GM18498 (cell line): ENCODE measurements around the gene PGM2.

ENCODE experiments used
- ATAC-seq: cut with Tn5 transposase; IDR thresholded peaks from one replicate; pipeline ENCODE4 v1.9.1; 2021; ENCODE audit warnings: mild to moderate bottlenecking, moderate library complexity; ENCODE audit not compliant: unreplicated experiment

The PGM2 gene

DNA sequence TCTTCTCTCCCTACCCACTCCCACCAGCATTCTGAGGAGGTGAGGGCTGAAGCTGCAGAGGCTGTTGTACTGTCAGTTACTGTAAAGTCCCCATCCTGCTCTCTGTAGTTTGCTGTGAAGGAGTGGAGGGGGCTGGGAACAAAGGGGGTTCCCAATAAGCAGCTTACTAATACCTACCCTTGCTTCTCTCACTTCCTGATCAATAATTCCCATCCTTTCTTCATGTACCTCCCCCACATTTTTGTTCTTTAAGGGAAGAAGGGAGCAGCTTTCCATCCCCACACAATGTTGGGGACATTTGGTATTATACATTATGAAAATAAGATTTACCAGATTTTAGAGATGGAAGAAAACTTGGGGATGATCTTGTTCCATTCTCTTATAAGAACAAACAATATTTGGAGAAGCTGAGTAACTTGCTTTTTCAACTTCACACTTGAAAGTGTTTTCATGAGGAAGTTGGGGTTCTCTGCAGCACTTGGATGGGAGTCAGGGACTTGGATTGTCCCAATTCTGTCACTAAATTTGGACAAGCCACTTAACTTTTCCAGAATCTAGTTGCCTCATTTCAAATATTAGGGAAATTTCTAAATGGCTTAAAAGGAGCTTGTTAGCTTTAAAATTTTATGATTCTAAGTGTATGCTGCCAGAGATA is 69.8 kb downstream of the PGM2 start:
- no peak for ATAC-seq

DNA sequence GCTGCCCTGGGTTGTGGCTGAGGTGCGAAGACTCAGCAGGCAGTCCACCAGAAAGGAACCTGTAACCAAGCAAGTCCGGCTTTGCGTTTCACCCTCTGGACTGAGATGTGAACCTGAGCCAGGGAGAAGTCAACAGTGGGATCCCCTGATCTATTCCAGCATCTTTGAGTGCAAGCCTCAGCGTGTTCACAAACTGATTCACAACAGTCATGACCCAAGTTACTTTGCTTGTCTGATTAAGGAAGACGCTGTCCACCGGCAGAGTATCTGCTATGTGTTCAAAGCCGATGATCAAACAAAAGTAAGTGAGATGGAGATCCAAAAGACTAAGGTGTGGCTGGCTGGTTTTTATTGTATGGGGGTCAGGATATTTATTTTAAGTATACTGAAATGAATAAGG is 75.7 kb downstream of the PGM2 start:
- ATAC-seq, result no peak

DNA sequence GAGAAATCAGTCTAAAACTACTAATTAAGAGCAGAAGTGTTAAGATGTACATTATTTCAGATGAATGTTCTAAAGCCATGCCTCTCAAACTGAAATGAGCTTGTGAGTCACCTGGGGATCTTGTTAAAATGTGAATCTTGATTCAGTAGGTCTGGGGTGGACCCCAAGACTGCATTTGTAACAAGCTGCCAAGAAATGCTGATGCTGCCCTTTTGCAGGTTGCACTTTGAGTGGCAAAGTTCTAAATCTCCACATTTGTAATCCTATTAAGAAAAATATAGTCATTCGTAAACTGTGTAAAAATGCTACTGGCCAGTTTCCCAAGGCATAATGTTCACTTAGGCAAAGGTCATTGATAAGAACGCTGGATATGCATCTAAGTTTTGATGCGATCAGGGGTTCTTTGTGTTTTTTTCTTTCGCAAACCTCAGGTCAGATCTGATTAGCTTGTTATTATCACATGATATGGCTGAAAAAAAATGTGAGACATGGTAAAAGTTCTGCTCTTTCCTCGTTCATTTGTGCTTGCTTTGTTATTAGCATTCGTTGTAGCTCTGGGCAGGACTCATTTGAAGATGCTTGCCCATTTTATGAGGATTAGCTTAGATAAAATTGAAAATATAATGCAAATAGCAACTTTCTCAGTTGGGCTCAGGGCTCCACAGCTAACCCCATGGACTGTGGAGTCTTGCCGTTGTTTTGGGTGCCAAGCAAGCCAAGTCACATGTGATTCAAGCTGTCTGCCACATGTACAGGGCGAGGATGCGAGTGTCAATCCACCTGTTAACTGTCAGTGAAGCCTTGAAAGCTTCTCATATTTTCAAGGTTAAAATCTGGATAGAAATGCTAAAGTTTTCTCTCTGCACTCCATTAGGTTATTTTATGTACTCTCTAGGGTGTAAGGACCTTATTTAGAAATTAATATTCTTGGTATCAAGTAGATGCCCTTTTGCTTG is 76.5 kb downstream of the PGM2 start:
- ATAC-seq, result no peak

DNA sequence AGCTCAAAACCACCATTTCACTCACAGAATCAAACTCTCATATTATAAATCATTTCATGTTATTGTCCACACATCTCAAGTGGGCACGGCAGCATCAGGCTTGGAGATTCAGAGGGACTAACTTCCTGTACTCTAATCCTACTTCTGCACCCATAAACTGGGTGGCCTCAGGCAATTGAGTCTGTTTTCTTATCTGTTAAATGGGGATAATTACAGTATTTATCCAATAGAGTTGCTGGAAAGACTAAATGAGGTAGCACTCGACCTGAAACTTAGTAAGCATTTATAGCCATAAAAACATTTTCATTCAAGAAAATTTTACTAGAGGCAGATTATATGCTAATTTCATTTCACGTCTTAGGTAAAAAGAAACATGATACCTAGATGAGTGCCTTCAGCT is 77.4 kb downstream of the PGM2 start:
- ATAC-seq, result no peak

DNA sequence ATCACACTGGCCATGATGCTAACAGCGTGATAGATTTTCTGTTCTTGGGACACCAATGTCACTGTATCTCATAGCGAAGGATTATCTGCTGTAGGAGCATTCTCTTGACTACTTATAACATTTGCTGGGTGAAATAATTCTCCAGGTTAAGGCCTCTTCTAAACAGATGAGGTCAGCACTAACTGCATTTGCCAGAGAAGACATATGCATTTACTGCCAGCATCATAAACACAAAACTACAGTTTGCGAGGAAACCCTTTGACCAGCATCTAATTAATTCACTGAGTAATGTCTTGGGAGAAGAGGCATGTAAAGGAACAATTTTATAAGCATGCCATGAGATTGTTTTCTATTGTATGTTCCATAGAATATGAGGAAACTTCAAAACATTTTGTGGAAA is 78.3 kb downstream of the PGM2 start:
- no peak for ATAC-seq

DNA sequence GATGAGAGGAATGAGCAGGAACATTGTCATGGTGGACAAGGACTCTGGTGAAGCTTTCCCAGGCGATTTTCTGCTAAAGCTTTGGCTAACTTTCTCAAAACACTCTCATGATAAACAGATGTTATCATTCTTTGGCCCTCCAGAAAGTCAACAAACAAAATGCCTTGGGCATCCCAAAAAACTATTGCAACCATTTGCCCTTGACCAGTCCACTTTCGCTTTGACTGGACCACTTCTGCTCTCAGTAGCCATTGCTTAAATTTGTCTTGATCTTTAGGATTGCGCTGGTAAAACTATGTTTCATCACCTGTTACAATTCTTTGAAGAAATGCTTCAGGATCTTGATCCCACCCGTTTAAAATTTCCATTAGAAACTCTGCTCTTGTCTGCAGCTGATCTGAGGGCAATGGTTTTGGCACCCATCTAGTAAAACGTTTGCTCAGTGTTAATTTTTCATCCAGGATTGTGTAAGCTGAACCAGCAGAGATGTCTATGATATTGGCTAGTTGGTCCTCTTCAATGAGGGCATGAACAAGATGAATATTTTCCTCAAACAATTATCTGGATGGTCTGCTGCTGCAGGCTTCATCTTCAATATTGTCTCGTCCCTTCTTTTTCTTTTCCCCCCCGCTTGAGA is 79.2 kb downstream of the PGM2 start:
- no peak for ATAC-seq

DNA sequence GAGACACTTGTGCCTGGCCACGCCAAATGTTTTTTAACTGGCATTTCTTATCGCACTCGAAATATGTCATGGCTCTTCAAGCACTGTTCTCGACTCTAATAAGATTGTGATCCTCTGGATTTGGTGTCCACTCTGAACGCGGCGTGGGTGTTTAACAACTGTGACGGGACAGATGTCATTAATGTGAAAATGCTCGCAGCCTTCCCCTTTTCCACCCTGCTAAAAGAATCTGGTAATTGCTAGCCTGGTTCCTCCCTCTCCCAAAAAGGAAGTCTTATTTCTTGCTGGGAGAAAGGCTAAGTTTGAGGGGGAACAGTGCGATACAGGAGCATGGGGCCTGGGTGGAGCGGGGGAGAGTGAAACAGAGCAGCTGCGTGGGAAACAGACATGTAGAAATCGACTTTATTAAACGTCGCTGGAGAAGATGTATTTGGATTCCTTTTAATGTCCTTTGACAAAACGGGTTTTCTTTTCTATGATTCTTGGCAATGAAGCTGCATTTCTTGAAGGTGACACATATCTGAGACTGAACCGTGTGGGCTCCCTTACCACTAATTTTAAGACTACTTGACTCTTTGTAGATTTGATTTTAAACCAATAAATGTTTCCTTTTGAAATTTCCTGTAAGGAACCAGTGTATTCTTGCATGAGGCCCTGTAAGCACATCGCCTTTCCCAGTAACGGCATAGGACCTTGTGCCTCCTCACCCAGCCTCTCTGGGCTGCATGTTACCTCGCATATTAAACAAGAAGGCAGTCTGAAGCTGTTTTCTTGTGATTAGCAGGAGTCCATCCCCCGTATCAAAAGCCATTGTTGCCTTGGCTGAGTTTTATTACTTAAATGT is 82.2 kb downstream of the PGM2 start:
- ATAC-seq, result no peak

DNA sequence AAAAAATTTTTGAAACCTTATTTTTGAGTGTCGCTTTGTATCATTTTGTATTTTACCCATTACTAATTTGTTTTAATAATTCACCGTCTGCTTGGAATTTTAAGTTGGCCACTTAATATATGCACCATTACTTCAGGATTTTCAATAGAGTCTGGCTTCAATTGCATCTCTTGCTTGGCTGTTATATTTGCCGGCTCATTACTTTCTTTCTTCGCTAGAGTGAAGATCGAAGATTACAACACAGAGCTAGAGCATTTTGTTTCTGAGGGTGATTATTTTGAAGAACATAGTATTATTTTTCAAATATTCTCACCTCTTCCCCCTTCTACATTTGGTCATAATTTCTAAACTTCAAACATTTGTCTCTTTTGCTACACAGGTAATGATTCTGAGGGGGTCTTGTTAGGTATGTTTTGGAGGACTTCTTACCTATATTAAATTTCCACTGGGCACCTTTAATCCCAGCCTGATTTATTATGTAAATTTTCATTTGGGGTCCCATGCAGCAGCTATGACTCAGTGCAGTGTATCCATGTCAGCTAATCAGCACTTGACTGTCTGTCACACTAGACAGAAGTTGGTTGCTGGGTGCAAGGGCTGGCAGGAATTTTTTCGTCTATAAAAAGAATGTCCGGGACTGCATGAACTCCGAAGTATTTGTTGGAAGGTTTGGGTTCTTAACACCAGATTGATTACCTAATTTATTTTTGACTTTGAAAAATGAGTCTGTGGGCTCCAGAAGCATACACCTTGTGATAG is 83.0 kb downstream of the PGM2 start:
- ATAC-seq, result no peak

DNA sequence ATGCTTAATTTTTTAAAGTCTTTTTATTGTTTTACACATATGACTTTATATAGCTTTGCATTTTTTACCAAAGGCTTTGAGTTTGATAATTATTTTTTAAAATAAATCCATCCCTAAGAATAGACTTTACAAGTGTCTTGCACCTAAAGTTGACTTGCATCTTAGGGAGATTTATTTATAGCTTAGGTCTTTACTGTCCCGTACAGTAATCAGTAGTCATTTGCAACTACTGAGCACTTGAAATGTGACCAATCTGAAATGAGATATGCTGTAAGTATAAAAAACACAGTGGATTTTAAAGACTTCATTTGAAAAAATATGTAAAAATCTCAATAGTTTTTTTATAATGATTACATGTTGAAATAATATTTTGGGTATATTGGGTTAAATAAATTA is 83.6 kb downstream of the PGM2 start:
- ATAC-seq, result no peak
